Activated T-cell treated with anti-CD3 and anti-CD28 coated beads for 24 hours (primary cell): Measurements from ENCODE around the gene ROBO1.
"Not testable (repeated sequence)": the region's sequence is repeated elsewhere in the genome, so short reads cannot be mapped to it uniquely, and the experiment has no call there.

ENCODE experiments used
- DNase-seq: peaks from one replicate; pipeline ENCODE4 v3.0.0-alpha.2; 2020; ENCODE audit warnings: low read depth

ROBO1 gene

GRCh38 chr3:79551997-79552396, 215.8 kb downstream of the ROBO1 start:
- no peak for DNase-seq

DNA sequence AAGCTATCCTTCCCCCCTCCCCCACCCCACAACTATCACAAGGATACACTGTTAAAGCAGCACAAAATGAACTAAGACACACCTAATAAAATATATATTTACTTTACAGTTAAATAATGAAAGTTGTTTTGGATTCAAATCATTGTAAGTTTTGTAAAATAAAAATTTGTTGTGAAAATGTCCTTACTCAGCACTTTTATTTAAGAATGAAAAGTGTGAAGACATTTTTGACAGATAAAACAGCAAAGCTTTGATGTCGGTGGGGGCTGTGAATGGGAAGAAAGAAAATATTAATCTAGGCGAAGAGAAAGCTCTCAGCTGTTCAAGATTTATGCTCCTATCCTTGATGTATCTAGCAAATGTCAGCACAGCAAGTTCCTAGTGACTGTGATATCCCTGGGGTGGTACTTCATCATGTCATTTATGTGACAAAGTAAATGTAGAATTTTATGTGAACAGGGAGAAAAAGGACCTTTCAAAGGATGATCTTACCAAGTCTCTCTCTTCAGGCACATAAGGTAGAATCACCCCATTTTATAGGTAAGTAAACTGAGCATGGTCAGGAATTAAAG, 216.4 kb downstream of the ROBO1 start:
- DNase-seq: no peak

DNA sequence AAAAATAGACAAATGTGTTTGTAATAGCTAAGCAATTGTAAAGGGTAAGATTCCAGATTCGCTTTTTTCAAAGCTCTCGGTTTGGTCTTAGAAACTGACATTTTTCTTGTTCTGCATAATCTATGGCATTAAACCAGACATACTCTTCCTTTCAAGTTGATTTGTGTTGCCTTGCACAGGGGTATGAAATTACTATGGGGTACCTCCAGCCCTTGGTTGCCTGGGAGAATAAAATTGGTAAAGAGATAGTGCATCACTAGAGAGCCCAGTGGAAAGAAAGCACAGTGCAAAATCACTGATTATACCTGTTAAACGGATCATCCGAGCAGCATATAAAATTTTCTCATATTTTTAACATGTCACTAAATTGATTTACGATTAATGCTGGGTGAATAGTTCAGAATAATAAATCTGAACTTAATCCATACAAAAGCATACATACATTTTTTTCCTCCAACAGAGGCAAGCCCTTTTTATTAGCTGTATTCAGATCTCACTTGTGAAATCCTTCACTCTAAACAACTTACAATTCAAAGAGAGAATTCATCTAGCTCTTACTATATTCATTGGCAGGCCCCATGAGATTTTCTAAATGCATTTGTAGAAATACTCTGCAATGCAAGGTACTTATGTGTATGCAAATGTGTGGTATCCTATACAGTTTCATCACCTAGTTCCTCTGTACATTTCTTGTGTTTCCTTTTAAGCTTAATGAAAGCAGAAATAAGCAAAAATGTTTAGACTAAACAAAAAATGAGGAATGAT, 224.4 kb downstream of the ROBO1 start:
- DNase-seq: no peak

DNA sequence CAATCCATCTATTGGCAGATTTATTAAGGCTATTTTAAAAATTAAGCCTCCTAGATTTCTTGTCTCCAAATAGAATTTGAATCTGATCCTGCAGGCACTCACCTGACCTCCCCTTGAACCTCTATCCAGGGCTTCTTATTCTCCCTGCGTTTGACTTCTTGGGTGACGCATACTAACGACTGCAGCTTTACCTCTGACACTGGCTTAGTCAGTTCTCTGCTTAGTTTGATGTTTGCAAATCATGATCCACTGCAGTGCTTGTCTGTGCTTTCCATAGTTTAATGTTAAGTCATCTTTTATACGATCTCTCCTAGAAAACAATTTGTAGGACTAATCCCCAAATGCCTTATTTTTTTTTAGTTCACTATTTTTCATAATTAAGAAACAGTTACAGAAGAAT, 233.1 kb downstream of the ROBO1 start:
- no peak for DNase-seq

GRCh38 chr3:79531566-79532295, 236.1 kb downstream of the ROBO1 start:
- no peak for DNase-seq

DNA sequence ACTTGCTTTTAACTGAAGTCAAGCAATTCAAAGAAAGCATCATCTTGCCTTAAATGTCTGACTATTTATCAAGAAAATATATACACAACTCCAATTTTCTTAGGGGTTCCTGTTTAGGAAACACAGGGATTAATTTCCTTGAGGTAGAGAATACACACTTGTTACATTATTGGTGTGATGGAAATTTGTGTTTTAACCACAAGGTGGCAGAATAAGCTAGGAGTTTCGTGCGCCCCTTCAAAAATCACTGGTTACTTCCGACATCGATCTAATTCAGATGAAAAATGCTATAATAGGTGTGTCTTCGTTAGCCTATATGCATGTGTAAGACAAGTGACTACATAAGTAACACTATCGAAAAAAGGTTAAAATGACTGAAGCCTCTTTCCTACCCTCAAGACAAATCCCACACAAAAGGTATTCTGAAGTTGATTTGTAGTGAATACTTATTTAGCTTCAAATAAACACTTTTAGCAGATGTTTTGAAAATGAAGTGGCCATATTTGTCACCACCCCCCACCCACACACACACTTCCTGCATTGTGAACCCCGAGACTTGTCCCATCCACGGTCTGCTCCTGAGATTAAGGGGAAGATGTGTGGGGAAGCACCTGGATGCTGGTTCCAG, 246.5 kb downstream of the ROBO1 start:
- DNase-seq: no peak

DNA sequence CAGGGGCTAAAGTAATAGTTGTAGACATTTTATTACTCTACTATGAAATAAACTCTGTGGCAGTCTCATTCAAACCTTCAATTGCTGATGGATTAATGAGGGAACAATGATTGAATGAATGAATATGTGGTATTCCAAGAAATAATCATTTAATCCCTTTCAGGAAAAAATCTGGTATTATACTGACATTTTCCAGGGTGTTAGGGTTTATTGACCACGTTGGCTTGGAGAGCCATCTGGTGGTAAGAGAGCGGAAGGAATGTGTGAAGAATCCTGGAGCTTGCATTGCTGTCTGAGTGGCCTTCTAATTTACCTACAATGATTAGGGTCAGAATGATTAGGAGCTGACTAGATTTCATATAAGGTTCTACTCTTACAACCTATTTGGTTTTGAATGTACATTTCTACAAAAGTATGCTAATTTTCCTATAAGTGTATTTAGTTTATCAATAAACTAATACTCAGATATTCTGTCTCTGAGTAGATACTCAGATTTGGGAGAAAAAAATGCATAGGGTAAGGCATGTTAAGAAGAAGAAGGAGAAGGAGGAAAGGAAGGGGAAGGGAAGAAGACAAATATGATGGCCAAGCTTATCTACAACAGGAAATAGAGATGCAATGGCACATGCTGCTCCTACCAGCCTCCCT, 249.9 kb downstream of the ROBO1 start:
- no peak for DNase-seq

- DNase-seq: no peak
Measured at GRCh38 chr3:79516795-79517194, 251.0 kb downstream of the ROBO1 start.

- no peak for DNase-seq
Measured at GRCh38 chr3:79515072-79515471, 252.7 kb downstream of the ROBO1 start.

GRCh38 chr3:79514069-79514468, 253.7 kb downstream of the ROBO1 start:
- no peak for DNase-seq

GRCh38 chr3:79506751-79507150, 261.0 kb downstream of the ROBO1 start:
- DNase-seq: no peak

DNA sequence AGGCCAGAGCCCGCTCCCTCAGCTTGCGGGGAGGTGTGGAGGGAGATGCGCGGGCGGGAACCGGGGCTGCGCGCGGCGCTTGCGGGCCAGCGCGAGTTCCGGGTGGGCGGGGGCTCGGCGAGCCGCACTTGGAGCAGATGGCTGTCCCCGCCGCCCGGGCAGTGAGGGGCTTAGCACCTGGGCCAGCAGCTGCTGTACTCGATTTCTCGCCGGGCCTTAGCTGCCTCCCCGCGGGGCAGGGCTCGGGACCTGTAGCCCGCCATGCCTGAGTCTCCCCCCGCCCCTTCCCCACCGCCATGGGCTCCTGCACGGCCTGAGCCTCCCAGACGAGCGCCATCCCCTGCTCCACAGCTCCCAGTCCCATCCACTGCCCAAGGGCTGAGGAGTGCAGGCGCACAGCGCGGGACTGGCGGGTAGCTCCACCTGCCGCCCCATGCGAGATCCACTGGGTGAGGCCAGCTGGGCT, 265.5 kb downstream of the ROBO1 start:
- not testable (repeated sequence) for DNase-seq

GRCh38 chr3:79497447-79498111, 270.2 kb downstream of the ROBO1 start:
- DNase-seq: no peak

- DNase-seq: no peak
Measured at GRCh38 chr3:79491029-79491641, 276.7 kb downstream of the ROBO1 start.

DNA sequence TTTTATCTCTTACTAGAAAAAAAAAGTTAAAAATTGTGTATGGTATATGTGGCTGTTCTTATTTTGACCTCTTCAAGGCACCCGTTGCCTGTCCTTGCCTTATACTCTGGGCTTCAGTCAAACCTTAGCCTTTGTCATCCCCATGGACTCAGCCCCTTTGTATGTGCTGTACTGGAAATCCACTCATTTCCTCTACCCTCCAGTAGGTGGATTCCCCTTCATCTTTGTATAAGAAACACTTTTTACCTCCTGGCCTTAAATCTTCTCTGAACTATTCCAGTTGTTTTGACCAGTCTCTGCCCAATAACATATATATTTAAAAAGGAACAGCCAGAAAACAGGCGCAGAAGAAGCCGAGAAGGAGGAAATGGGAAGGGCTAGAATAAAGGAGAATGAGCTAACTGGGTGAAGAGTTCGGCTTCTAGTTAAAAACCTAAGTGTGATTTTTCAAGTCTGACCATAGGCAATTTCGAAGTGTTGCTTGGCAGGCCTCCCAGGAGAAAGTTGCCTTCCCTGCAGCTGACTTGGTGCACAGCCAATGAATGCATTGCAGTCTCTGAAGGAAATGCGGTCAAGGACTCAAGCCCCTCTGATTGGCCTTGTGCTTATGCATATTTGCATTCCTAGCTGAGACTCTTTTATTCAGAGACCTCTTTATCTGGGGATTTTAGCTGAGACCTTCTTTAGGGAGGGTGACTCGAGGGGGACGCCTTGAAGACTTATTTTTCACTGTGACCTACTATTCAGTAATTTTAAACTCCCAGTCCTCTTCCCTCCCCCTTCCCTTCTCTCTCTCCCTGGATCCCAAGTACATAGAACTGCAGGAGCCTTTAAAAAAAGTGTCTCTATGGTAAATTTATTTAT, 277.4 kb downstream of the ROBO1 start:
- no peak for DNase-seq

DNA sequence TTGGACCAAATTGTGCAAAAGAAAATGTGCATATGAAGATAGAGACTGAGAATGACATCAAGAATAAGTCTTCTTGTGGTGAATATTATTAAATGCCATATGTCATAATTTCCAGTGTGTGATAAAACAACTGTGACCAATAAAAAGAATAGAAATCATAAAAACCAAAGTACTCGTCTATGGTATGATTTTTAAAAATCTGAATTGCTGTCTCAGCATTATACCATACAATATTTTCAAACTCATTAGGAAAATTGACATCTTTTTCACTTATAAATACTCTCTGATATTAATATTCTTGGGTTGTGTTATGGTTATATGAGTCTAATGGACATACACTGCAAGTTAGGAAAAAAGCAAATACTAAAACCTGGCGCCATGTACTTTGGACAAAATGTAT, 279.4 kb downstream of the ROBO1 start:
- no peak for DNase-seq

DNA sequence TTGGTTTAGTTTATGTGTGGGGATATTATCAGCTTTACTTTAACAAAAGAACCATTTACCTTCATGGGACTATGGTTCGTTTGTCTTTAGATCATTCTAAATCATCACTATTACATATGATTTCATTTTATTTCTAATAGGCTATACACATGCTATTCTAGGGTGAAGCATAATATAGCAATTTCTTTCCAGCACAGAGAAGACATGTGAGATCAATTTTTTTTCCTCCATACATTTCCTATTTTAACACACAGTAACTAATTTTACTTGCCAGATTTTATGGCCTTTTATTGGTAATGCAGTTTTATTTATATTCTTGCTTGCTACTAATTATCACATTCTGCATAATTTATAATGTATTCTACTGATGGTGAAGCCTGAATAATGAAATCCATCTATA, 287.1 kb downstream of the ROBO1 start:
- DNase-seq: no peak

- no peak for DNase-seq
Measured at GRCh38 chr3:79478620-79479019, 289.2 kb downstream of the ROBO1 start.

DNA sequence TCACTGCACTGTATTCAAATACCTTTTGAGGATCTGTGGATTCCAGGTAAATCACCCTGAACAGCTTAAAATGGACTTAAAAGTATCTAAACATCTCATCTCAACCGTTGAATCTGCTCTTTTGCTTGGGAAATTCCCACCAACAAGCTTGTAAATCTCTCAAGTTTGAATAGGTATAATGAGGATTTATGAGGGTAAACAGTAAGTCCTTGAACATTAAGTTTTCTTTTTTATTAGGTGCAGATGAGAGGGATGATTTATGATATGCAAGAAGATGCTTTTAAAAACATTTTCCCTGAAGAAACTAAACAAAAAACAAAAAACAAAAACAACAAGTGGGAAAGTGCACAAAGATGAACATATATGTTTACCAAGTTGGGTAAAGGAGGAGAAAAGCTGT, 290.6 kb downstream of the ROBO1 start:
- no peak for DNase-seq

- DNase-seq: no peak
Measured at GRCh38 chr3:79473993-79474392, 293.8 kb downstream of the ROBO1 start.
